Measurements from ENCODE around the gene RNF220. TPM values are rescaled to one million over a fixed set of nuclear protein-coding genes. Genes with fewer than 3 reads are reported as not detected.
A peak's percentile ranks its signal among the peaks of the same experiment; 100 is the strongest.

The RNF220 gene
- total and polyA plus RNA-seq, 9 of the 15 experiments (the other 6 are each of a cell fraction or from before 2014, with no cell fraction given) = 5.1 to 117 (median 66.9) TPM

GRCh38 chr1:44531785-44532566 is 126.9 kb downstream of the RNF220 start (continued):
- TF ChIP-seq ZNF274 (IDR thresholded peaks at IDR 0.05; ENCODE audit: borderline replicate concordance, low read depth, low read length) (no peak), BHLHE40 (IDR thresholded peaks at IDR 0.05; ENCODE audit: low read length) (peak; percentile 68), ZFPM2 (CRISPR knock-in tag; IDR thresholded peaks at IDR 0.05) (no peak), SMARCA4 (IDR thresholded peaks at IDR 0.05) (peak; percentile 99), MLX (CRISPR knock-in tag; conservative IDR thresholded peaks at IDR 0.05) (no peak), RAD21 (CRISPR knock-in tag; conservative IDR thresholded peaks at IDR 0.05 in 1 of 2, IDR thresholded peaks at IDR 0.05 in 1 of 2) (no peak), EWSR1 (IDR thresholded peaks at IDR 0.05; ENCODE audit: borderline replicate concordance, low read depth, partially characterized antibody) (no peak), HSF4 (CRISPR knock-in tag; IDR thresholded peaks at IDR 0.05; ENCODE audit: borderline replicate concordance) (no peak), DEAF1 (CRISPR knock-in tag; IDR thresholded peaks at IDR 0.05) (no peak), MAFK (IDR thresholded peaks at IDR 0.05; ENCODE audit: low read length) (peak; percentile 98), HDAC2 (IDR thresholded peaks at IDR 0.05) (peak; percentile 83), CBX3 (IDR thresholded peaks at IDR 0.05; ENCODE audit: borderline replicate concordance in 1 of 2, low read length in 2 of 2) (peak in 1 of 2 experiments; percentile 93; a peak in 2 of 3 replicates), ZNF668 (CRISPR knock-in tag; IDR thresholded peaks at IDR 0.05) (no peak), RNF2 (IDR thresholded peaks at IDR 0.05) (0 out of 2 replicates have a peak, but pooled peaks have one; percentile 33), THRAP3 (IDR thresholded peaks at IDR 0.05; ENCODE audit: borderline replicate concordance) (0 out of 2 replicates have a peak, but pooled peaks have one; percentile 29), ILF3 (IDR thresholded peaks at IDR 0.05; ENCODE audit: borderline replicate concordance) (no peak; the same call in 1 of the 2 replicates), ZNF282 (CRISPR knock-in tag; IDR thresholded peaks at IDR 0.05) (no peak), ZNF263 (CRISPR knock-in tag; IDR thresholded peaks at IDR 0.05; ENCODE audit: borderline replicate concordance) (no peak), ZNF707 (CRISPR knock-in tag; conservative IDR thresholded peaks at IDR 0.05) (no peak), ZBTB43 (CRISPR knock-in tag; IDR thresholded peaks at IDR 0.05) (no peak), HINFP (tag; conservative IDR thresholded peaks at IDR 0.05; ENCODE audit: low read depth) (no peak), BRF1 (IDR thresholded peaks at IDR 0.05; ENCODE audit: borderline replicate concordance, extremely low read depth, insufficient read length) (no peak), NCOA4 (IDR thresholded peaks at IDR 0.05; ENCODE audit: partially characterized antibody) (no peak)

Data from K562 (cell line).